ENCODE results near the gene STARD13. TPM values are rescaled to one million over a fixed set of nuclear protein-coding genes. Genes with fewer than 3 reads are reported as not detected.

Gene STARD13
- total RNA-seq, 2 experiments from 2014 or later, result not detected

GRCh38 chr13:33206945-33207614 lies 78.5 kb downstream of the STARD13 start:
- Mint-ChIP-seq H3K27me3 (ENCODE audit: low read depth) (peaks cover 7% of the 10 kb centered on the region), H3K36me3 (ENCODE audit: low read depth) (no peaks in the 10 kb centered on the region), H3K4me1 (ENCODE audit: low read depth) (peaks cover 28% of the 10 kb centered on the region), H3K4me3 (no peak overlapping the region), H3K27ac (no peak overlapping the region), H3K9me3 (ENCODE audit: insufficient read depth) (no peaks in the 10 kb centered on the region)
- CTCF ChIA-PET, result interaction anchor here (1.0 kb wide), 1 partner anchor 23 kb away, joined by 3 read pairs; no protein-coding TSS in a partner anchor
- ATAC-seq, result no peak
- no peak for DNase-seq
- POLR2A ChIA-PET, result interaction anchor here (0.6 kb wide), 1 partner anchor 1397 kb away, joined by 3 read pairs; no protein-coding TSS in a partner anchor

- Mint-ChIP-seq H3K36me3 (ENCODE audit: low read depth) (no peaks in the 10 kb centered on the region), H3K4me1 (ENCODE audit: low read depth) (peaks cover 28% of the 10 kb centered on the region), H3K4me3 (no peak overlapping the region), H3K27me3 (ENCODE audit: low read depth) (peaks cover 7% of the 10 kb centered on the region), H3K9me3 (ENCODE audit: insufficient read depth) (no peaks in the 10 kb centered on the region), H3K27ac (no peak overlapping the region)
- DNase-seq (no peak), ATAC-seq (no peak)
- ChIA-PET POLR2A (no interaction called here), CTCF (interaction anchor here (1.0 kb wide), 1 partner anchor 13 kb away, joined by 3 read pairs; no protein-coding TSS in a partner anchor)
Measured at GRCh38 chr13:33206425-33206824, 79.1 kb downstream of the STARD13 start.

- Mint-ChIP-seq H3K27me3 (ENCODE audit: low read depth) (peaks cover 7% of the 10 kb centered on the region), H3K4me1 (ENCODE audit: low read depth) (peaks cover 28% of the 10 kb centered on the region), H3K4me3 (no peak overlapping the region), H3K27ac (no peak overlapping the region), H3K9me3 (ENCODE audit: insufficient read depth) (no peaks in the 10 kb centered on the region), H3K36me3 (ENCODE audit: low read depth) (no peaks in the 10 kb centered on the region)
- ATAC-seq (no peak), DNase-seq (no peak)
- POLR2A ChIA-PET, result no interaction called here
- CTCF ChIA-PET, result interaction anchor here (1.0 kb wide), 1 partner anchor 12 kb away, joined by 3 read pairs; no protein-coding TSS in a partner anchor
Measured at GRCh38 chr13:33205804-33206221, 79.7 kb downstream of the STARD13 start.

GRCh38 chr13:33205224-33205623 lies 80.3 kb downstream of the STARD13 start:
- no peak for DNase-seq
- ATAC-seq, result no peak
- H3K4me1 Mint-ChIP-seq (ENCODE audit: low read depth), result peaks cover 28% of the 10 kb centered on the region
- H3K4me3 Mint-ChIP-seq, result no peak overlapping the region
- POLR2A ChIA-PET, result no interaction called here
- H3K27ac Mint-ChIP-seq, result no peak overlapping the region
- no peaks in the 10 kb centered on the region for H3K36me3 Mint-ChIP-seq (ENCODE audit: low read depth)
- H3K9me3 Mint-ChIP-seq (ENCODE audit: insufficient read depth), result no peaks in the 10 kb centered on the region
- H3K27me3 Mint-ChIP-seq (ENCODE audit: low read depth), result peaks cover 7% of the 10 kb centered on the region
- CTCF ChIA-PET, result interaction anchor here (0.7 to 1.0 kb wide), 2 partner anchors 12 to 521 kb away, joined by 3 read pairs; no protein-coding TSS in a partner anchor

- peaks cover 28% of the 10 kb centered on the region for H3K4me1 Mint-ChIP-seq (ENCODE audit: low read depth)
- CTCF ChIA-PET, result no interaction called here
- H3K9me3 Mint-ChIP-seq (ENCODE audit: insufficient read depth), result no peaks in the 10 kb centered on the region
- no peak for DNase-seq
- no peaks in the 10 kb centered on the region for H3K36me3 Mint-ChIP-seq (ENCODE audit: low read depth)
- no peak overlapping the region for H3K27ac Mint-ChIP-seq
- peaks cover 6% of the 10 kb centered on the region for H3K27me3 Mint-ChIP-seq (ENCODE audit: low read depth)
- POLR2A ChIA-PET, result no interaction called here
- ATAC-seq, result no peak
- H3K4me3 Mint-ChIP-seq, result no peak overlapping the region
Measured at GRCh38 chr13:33204130-33204927, 81.2 kb downstream of the STARD13 start.

GRCh38 chr13:33202644-33203169 lies 82.8 kb downstream of the STARD13 start:
- ATAC-seq, result no peak
- Mint-ChIP-seq H3K4me1 (ENCODE audit: low read depth) (peaks cover 28% of the 10 kb centered on the region), H3K9me3 (ENCODE audit: insufficient read depth) (no peaks in the 10 kb centered on the region), H3K27me3 (ENCODE audit: low read depth) (peaks cover 6% of the 10 kb centered on the region), H3K4me3 (no peak overlapping the region), H3K27ac (no peak overlapping the region), H3K36me3 (ENCODE audit: low read depth) (no peaks in the 10 kb centered on the region)
- no peak for DNase-seq
- CTCF ChIA-PET, result no interaction called here
- POLR2A ChIA-PET, result no interaction called here

- H3K9me3 Mint-ChIP-seq (ENCODE audit: insufficient read depth), result no peaks in the 10 kb centered on the region
- H3K27me3 Mint-ChIP-seq (ENCODE audit: low read depth), result peaks cover 6% of the 10 kb centered on the region
- ATAC-seq (no peak), DNase-seq (no peak)
- H3K4me3 Mint-ChIP-seq, result no peak overlapping the region
- H3K4me1 Mint-ChIP-seq (ENCODE audit: low read depth), result peaks cover 19% of the 10 kb centered on the region
- H3K36me3 Mint-ChIP-seq (ENCODE audit: low read depth), result no peaks in the 10 kb centered on the region
- H3K27ac Mint-ChIP-seq, result no peak overlapping the region
- ChIA-PET POLR2A (no interaction called here), CTCF (interaction anchor here (0.7 kb wide), 1 partner anchor 8 kb away, joined by 3 read pairs; no protein-coding TSS in a partner anchor)
Measured at GRCh38 chr13:33201659-33202058, 83.9 kb downstream of the STARD13 start.

GRCh38 chr13:33199289-33199850 lies 86.2 kb downstream of the STARD13 start:
- no peak overlapping the region for H3K27ac Mint-ChIP-seq
- H3K9me3 Mint-ChIP-seq (ENCODE audit: insufficient read depth), result no peaks in the 10 kb centered on the region
- CTCF ChIA-PET, result no interaction called here
- H3K36me3 Mint-ChIP-seq (ENCODE audit: low read depth), result no peaks in the 10 kb centered on the region
- H3K4me1 Mint-ChIP-seq (ENCODE audit: low read depth), result peaks cover 2% of the 10 kb centered on the region
- peaks cover 8% of the 10 kb centered on the region for H3K27me3 Mint-ChIP-seq (ENCODE audit: low read depth)
- ATAC-seq (no peak), DNase-seq (no peak)
- no peak overlapping the region for H3K4me3 Mint-ChIP-seq
- POLR2A ChIA-PET, result no interaction called here

- DNase-seq (no peak), ATAC-seq (no peak)
- Mint-ChIP-seq H3K4me1 (ENCODE audit: low read depth) (peaks cover 5% of the 10 kb centered on the region), H3K9me3 (ENCODE audit: insufficient read depth) (no peaks in the 10 kb centered on the region), H3K36me3 (ENCODE audit: low read depth) (no peaks in the 10 kb centered on the region), H3K27me3 (ENCODE audit: low read depth) (peaks cover 10% of the 10 kb centered on the region), H3K27ac (no peak overlapping the region), H3K4me3 (no peak overlapping the region)
- CTCF ChIA-PET, result no interaction called here
- POLR2A ChIA-PET, result no interaction called here
Measured at GRCh38 chr13:33197541-33197971, 88.0 kb downstream of the STARD13 start.

GRCh38 chr13:33196767-33197166 lies 88.8 kb downstream of the STARD13 start:
- ChIA-PET CTCF (no interaction called here), POLR2A (no interaction called here)
- H3K9me3 Mint-ChIP-seq (ENCODE audit: insufficient read depth), result no peaks in the 10 kb centered on the region
- H3K27me3 Mint-ChIP-seq (ENCODE audit: low read depth), result peaks cover 5% of the 10 kb centered on the region
- DNase-seq (no peak), ATAC-seq (no peak)
- H3K4me1 Mint-ChIP-seq (ENCODE audit: low read depth), result peaks cover 5% of the 10 kb centered on the region
- H3K27ac Mint-ChIP-seq, result no peak overlapping the region
- H3K36me3 Mint-ChIP-seq (ENCODE audit: low read depth), result no peaks in the 10 kb centered on the region
- H3K4me3 Mint-ChIP-seq, result no peak overlapping the region

GRCh38 chr13:33195693-33196464 lies 89.7 kb downstream of the STARD13 start:
- CTCF ChIA-PET, result no interaction called here
- Mint-ChIP-seq H3K4me1 (ENCODE audit: low read depth) (peaks cover 5% of the 10 kb centered on the region), H3K27ac (no peak overlapping the region), H3K4me3 (no peak overlapping the region), H3K9me3 (ENCODE audit: insufficient read depth) (no peaks in the 10 kb centered on the region), H3K27me3 (ENCODE audit: low read depth) (peaks cover 5% of the 10 kb centered on the region), H3K36me3 (ENCODE audit: low read depth) (no peaks in the 10 kb centered on the region)
- DNase-seq, result no peak
- POLR2A ChIA-PET, result interaction anchor here (0.5 kb wide), 1 partner anchor 51 kb away, joined by 3 read pairs; no protein-coding TSS in a partner anchor
- ATAC-seq, result no peak
